GM19025 (cell line): ENCODE results near the gene SLC44A1.

Experiments
- ATAC-seq: cut with Tn5 transposase; IDR thresholded peaks from one replicate; pipeline ENCODE4 v1.9.1; 2021; ENCODE audit warnings: mild to moderate bottlenecking, low read depth, moderate library complexity; ENCODE audit not compliant: unreplicated experiment

The SLC44A1 gene

GRCh38 chr9:105331160-105331559 is 86.7 kb downstream of the SLC44A1 start:
- ATAC-seq = peak; percentile 27

GRCh38 chr9:105331755-105332154 is 87.3 kb downstream of the SLC44A1 start:
- ATAC-seq = no peak

- no peak for ATAC-seq
Observed at GRCh38 chr9:105332471-105332870, 88.0 kb downstream of the SLC44A1 start.

- ATAC-seq = no peak
Observed at GRCh38 chr9:105333076-105333475, 88.6 kb downstream of the SLC44A1 start.

GRCh38 chr9:105333811-105334210 is 89.4 kb downstream of the SLC44A1 start:
- ATAC-seq = no peak

GRCh38 chr9:105338308-105338707 is 93.9 kb downstream of the SLC44A1 start:
- no peak for ATAC-seq

- no peak for ATAC-seq
Observed at GRCh38 chr9:105339849-105340248, 95.4 kb downstream of the SLC44A1 start.

GRCh38 chr9:105341434-105342146 is 97.1 kb downstream of the SLC44A1 start:
- ATAC-seq = peak; percentile 67

GRCh38 chr9:105342147-105342505 is 97.7 kb downstream of the SLC44A1 start:
- ATAC-seq = no peak

- ATAC-seq = no peak
Observed at GRCh38 chr9:105344283-105344682, 99.8 kb downstream of the SLC44A1 start.

GRCh38 chr9:105345626-105346025 is 101.2 kb downstream of the SLC44A1 start:
- no peak for ATAC-seq

- no peak for ATAC-seq
Observed at GRCh38 chr9:105346273-105346672, 101.8 kb downstream of the SLC44A1 start.

GRCh38 chr9:105354448-105354847 is 110.0 kb downstream of the SLC44A1 start:
- ATAC-seq = no peak

GRCh38 chr9:105355781-105356180 is 111.3 kb downstream of the SLC44A1 start:
- ATAC-seq = no peak

GRCh38 chr9:105357937-105358336 is 113.5 kb downstream of the SLC44A1 start:
- ATAC-seq = peak; percentile 85

- peak; percentile 46 for ATAC-seq
Observed at GRCh38 chr9:105359892-105360291, 115.4 kb downstream of the SLC44A1 start.

- ATAC-seq = no peak
Observed at GRCh38 chr9:105360344-105360743, 115.9 kb downstream of the SLC44A1 start.

GRCh38 chr9:105361873-105362272 is 117.4 kb downstream of the SLC44A1 start:
- ATAC-seq = no peak

- no peak for ATAC-seq
Observed at GRCh38 chr9:105362470-105362869, 118.0 kb downstream of the SLC44A1 start.

- ATAC-seq = no peak
Observed at GRCh38 chr9:105363837-105364236, 119.4 kb downstream of the SLC44A1 start.

- no peak for ATAC-seq
Observed at GRCh38 chr9:105369911-105370310, 125.5 kb downstream of the SLC44A1 start.

GRCh38 chr9:105373723-105374122 is 129.3 kb downstream of the SLC44A1 start:
- no peak for ATAC-seq

- ATAC-seq = no peak
Observed at GRCh38 chr9:105375323-105375722, 130.9 kb downstream of the SLC44A1 start.
